Measurements from ENCODE around the gene SEMA5B. TPM values are rescaled to one million over a fixed set of nuclear protein-coding genes. Genes with fewer than 3 reads are reported as not detected.

Gene SEMA5B
- total RNA-seq, 1 experiment from 2014 or later = not detected

- Mint-ChIP-seq H3K36me3 (ENCODE audit: insufficient read depth, unreplicated experiment) (no peaks in the 10 kb centered on the region), H3K9me3 (ENCODE audit: low read depth, unreplicated experiment) (no peaks in the 10 kb centered on the region), H3K27me3 (ENCODE audit: unreplicated experiment) (peaks cover 100% of the 10 kb centered on the region), H3K4me3 (ENCODE audit: low read depth, unreplicated experiment) (no peak overlapping the region), H3K27ac (ENCODE audit: unreplicated experiment) (no peak overlapping the region), H3K4me1 (ENCODE audit: low read depth, unreplicated experiment) (no peaks in the 10 kb centered on the region)
- BruUV-seq (replicated peaks) = no TSS peak
- TF ChIP-seq CTCF (IDR thresholded peaks at IDR 0.05; ENCODE audit: unreplicated experiment) = no peak
- CTCF ChIA-PET = no interaction called here
- intact Hi-C loops (cut with micrococcal nuclease; ENCODE audit: unreplicated experiment) = no loop called here
- DNase-seq = no peak
These were observed 36.2 kb downstream of the SEMA5B start for GRCh38 chr3:122991236-122991985.

DNA sequence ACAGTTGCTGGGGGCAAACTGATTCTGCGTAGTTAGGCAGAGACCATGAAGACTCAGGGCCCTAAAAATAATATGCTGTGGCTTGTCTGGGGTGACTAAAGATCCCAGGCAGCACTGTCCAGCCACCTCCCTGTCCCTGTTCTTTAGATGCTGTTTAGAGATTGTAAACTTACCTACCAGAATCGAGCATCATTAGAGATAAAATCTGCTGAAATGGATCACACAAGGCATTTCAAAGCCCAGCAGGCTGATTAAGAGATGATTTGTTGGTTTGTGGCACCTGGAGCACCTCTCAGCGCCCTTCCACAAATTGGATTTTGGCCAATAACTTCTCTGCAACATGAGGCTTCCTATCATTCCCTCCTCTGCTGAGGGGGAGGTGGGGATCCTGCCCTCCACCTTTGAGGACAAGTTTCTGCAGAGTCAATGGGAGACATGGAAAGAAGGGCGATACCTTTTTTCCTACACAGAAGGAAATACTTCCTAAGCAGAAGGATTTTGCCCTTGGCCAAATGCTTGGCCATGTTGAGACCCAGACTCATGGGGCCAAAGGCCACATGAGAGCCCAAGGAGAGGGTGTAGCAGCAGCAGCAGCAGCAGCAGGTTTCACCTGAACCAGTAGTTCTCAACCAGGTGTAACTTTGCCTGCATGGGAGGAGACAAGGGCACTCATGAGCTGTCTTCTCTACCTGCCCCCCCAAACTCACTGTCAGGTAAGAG is 37.5 kb downstream of the SEMA5B start:
- TF ChIP-seq CTCF (IDR thresholded peaks at IDR 0.05; ENCODE audit: unreplicated experiment) = no peak
- Mint-ChIP-seq H3K36me3 (ENCODE audit: insufficient read depth, unreplicated experiment) (no peaks in the 10 kb centered on the region), H3K9me3 (ENCODE audit: low read depth, unreplicated experiment) (no peaks in the 10 kb centered on the region), H3K27ac (ENCODE audit: unreplicated experiment) (no peak overlapping the region), H3K4me1 (ENCODE audit: low read depth, unreplicated experiment) (no peaks in the 10 kb centered on the region), H3K4me3 (ENCODE audit: low read depth, unreplicated experiment) (no peak overlapping the region), H3K27me3 (ENCODE audit: unreplicated experiment) (peaks cover 99% of the 10 kb centered on the region)
- intact Hi-C loops (cut with micrococcal nuclease; ENCODE audit: unreplicated experiment) = no loop called here
- CTCF ChIA-PET = no interaction called here
- BruUV-seq (replicated peaks) = no TSS peak
- no peak for DNase-seq

DNA sequence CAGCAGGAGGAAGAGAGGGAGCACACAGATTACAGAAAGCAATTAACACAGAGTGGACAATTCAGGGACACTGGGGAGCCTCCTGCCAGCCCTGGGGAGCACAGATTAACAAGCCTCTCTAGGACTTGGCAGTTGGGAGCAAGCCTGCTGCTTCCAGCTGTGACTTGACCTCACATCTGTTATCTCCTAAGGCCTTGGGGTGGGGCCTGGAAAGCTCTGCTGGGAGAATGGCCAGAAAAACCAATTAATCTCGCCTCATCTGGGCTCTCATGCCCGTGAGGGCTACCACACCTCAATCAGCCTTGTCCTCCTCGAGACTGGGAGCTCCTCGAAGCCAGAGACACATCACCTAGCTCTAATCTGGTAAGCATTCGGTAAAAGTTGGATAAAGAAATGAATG is 39.1 kb downstream of the SEMA5B start:
- H3K4me3 Mint-ChIP-seq (ENCODE audit: low read depth, unreplicated experiment) = no peak overlapping the region
- H3K27ac Mint-ChIP-seq (ENCODE audit: unreplicated experiment) = no peak overlapping the region
- DNase-seq = no peak
- peaks cover 84% of the 10 kb centered on the region for H3K27me3 Mint-ChIP-seq (ENCODE audit: unreplicated experiment)
- H3K4me1 Mint-ChIP-seq (ENCODE audit: low read depth, unreplicated experiment) = no peaks in the 10 kb centered on the region
- H3K36me3 Mint-ChIP-seq (ENCODE audit: insufficient read depth, unreplicated experiment) = no peaks in the 10 kb centered on the region
- H3K9me3 Mint-ChIP-seq (ENCODE audit: low read depth, unreplicated experiment) = no peaks in the 10 kb centered on the region
- CTCF ChIA-PET = no interaction called here
- no TSS peak for BruUV-seq (replicated peaks)
- TF ChIP-seq CTCF (IDR thresholded peaks at IDR 0.05; ENCODE audit: unreplicated experiment) = no peak
- intact Hi-C loops (cut with micrococcal nuclease; ENCODE audit: unreplicated experiment) = no loop called here

DNA sequence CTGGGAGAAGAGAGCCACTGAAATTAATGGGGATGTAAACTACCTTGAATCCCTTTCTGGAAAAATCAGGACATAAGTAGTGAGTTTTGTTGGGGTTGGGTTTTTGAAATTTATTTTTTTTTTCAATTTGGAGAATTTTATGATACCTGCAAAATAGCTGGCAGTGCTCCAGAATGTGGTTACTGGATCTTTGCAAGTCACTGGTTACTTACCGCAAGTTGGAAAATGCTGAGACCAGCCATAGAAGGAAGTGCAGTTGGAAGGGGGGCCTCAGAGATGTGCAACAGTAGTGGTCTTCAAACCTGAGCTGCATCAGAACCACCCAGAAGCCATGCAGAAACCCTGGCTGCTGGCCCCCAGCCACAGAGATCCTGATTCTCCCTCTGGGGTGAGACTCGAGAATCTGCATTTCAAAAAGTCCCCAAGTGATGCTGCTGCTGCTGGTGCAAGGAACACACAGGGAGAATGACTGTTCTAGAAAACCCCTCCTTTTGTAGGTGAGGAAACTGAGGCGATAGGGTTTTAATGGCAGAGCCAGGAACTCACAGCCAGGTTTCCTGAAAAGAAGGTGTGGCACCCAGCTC is 39.7 kb downstream of the SEMA5B start:
- Mint-ChIP-seq H3K27ac (ENCODE audit: unreplicated experiment) (no peak overlapping the region), H3K9me3 (ENCODE audit: low read depth, unreplicated experiment) (no peaks in the 10 kb centered on the region), H3K27me3 (ENCODE audit: unreplicated experiment) (peaks cover 84% of the 10 kb centered on the region), H3K36me3 (ENCODE audit: insufficient read depth, unreplicated experiment) (no peaks in the 10 kb centered on the region), H3K4me3 (ENCODE audit: low read depth, unreplicated experiment) (no peak overlapping the region), H3K4me1 (ENCODE audit: low read depth, unreplicated experiment) (no peaks in the 10 kb centered on the region)
- intact Hi-C loops (cut with micrococcal nuclease; ENCODE audit: unreplicated experiment) = no loop called here
- TF ChIP-seq CTCF (IDR thresholded peaks at IDR 0.05; ENCODE audit: unreplicated experiment) = no peak
- CTCF ChIA-PET = no interaction called here
- no peak for DNase-seq
- BruUV-seq (replicated peaks) = no TSS peak

Data from Calu3 (cell line).